HL-60 (cell line): Measurements from ENCODE around the gene SOX6.

ENCODE experiments used
- CTCF ChIP-seq: IDR thresholded peaks from one replicate; pipeline ENCODE4 v1.5.1; 2011; ENCODE audit warnings: low read length, control low read depth, inconsistent platforms; ENCODE audit not compliant: insufficient read depth
- REST ChIP-seq: IDR thresholded peaks from 2 replicates; pipeline ENCODE4 v1.6.1; 2012; ENCODE audit warnings: low read depth; ENCODE audit not compliant: insufficient replicate concordance

- no peak for TF ChIP-seq CTCF
- no peak for TF ChIP-seq REST
These were observed 152.1 kb downstream of the SOX6 start for GRCh38 chr11:16204261-16204660.
